ENCODE measurements around the gene BTBD7. TPM values are rescaled to one million over a fixed set of nuclear protein-coding genes. Genes with fewer than 3 reads are reported as not detected.

BTBD7 gene
- total RNA-seq (2014; rRNA removed; shearing (Covaris generic)), result 31.3 and 32.8 TPM in 2 replicates
- 24.4 and 28.9 TPM in 2 replicates for polyA plus RNA-seq (2016; fragmentation: Nextera tagmentation; extraction: Ambion mirVana)
- long read RNA-seq, partial matches to known transcripts, result 0 of 1 reads
- long read RNA-seq, other reads (novel, unspliced or antisense), result 1 of 1 reads

GRCh38 chr14:93332853-93333630, at the start of gene BTBD7:
TSS of gene BTBD7 (minus strand) at chr14:93333036. CDS start at chr14:93296051, 36,985 bp downstream.
- 0 out of 2 replicates have a peak, but pooled peaks cover 4% of the 10 kb centered on the region for H3F3A ChIP-seq (replicated peaks; ENCODE audit: low read depth)
- peak within 1 kb of the TSS; percentile 87 for H3K4me3 ChIP-seq
- Mint-ChIP-seq H3K27ac (peak within 1 kb of the TSS; percentile 86), H3K27me3 (ENCODE audit: insufficient read depth, low read depth, poor library complexity) (peaks cover 13% of the 10 kb centered on the region), H3K4me3 (peak within 1 kb of the TSS; percentile 93), H3K9me3 (peaks cover 22% of the 10 kb centered on the region), H3K36me3 (ENCODE audit: low read depth) (peaks cover 26% of the 10 kb centered on the region), H3K4me1 (peaks cover 40% of the 10 kb centered on the region)
- peak within 1 kb of the TSS; percentile 86 for H3K27ac ChIP-seq (ENCODE audit: low read depth)
- H2AFZ ChIP-seq, result peak within 1 kb of the TSS; percentile 85
- TF ChIP-seq CTCF (conservative IDR thresholded peaks at IDR 0.05; ENCODE audit: low read depth in 2 of 2), result no peak
- TF ChIP-seq ZNF114 (CRISPR knock-in tag; IDR thresholded peaks at IDR 0.05), result no peak
- TF ChIP-seq CREB1 (CRISPR knock-in tag; IDR thresholded peaks at IDR 0.05; ENCODE audit: low read depth), result peak; percentile 77
- no peak for TF ChIP-seq REST (IDR thresholded peaks at IDR 0.05; ENCODE audit: unreplicated experiment)
- TF ChIP-seq EZH2 (IDR thresholded peaks at IDR 0.05; ENCODE audit: low read depth, unreplicated experiment), result no peak
- TF ChIP-seq POLR2AphosphoS5 (IDR thresholded peaks at IDR 0.05; ENCODE audit: low read depth), result peak; percentile 74
- TF ChIP-seq NANOG (IDR thresholded peaks at IDR 0.05; ENCODE audit: borderline replicate concordance), result no peak
- TF ChIP-seq ETS1 (IDR thresholded peaks at IDR 0.05), result no peak
- TF ChIP-seq ZNF331 (CRISPR knock-in tag; IDR thresholded peaks at IDR 0.05; ENCODE audit: low read depth), result no peak
- no peak for TF ChIP-seq JUNB (IDR thresholded peaks at IDR 0.05; ENCODE audit: unreplicated experiment)
- TF ChIP-seq STAT1 (IDR thresholded peaks at IDR 0.05; ENCODE audit: unreplicated experiment), result no peak
- TF ChIP-seq ZNF462 (CRISPR knock-in tag; IDR thresholded peaks at IDR 0.05), result no peak
- no peak for TF ChIP-seq EZH2phosphoT487 (IDR thresholded peaks at IDR 0.05; ENCODE audit: unreplicated experiment)
- H3K79me2 ChIP-seq (replicated peaks; ENCODE audit: insufficient read depth), result peaks cover 42% of the 10 kb centered on the region
- peaks cover 35% of the 10 kb centered on the region for H4K20me1 ChIP-seq (replicated peaks; ENCODE audit: insufficient read depth)
- peak; percentile 97 for DNase-seq (ENCODE audit: low spot score)
- H3K4me2 ChIP-seq, result peak within 1 kb of the TSS; percentile 93
- no peaks in the 10 kb centered on the region for H3K9me2 ChIP-seq (ENCODE audit: insufficient read depth)
- H3K36me3 ChIP-seq (ENCODE audit: insufficient read depth), result peaks cover 10% of the 10 kb centered on the region
- peaks cover 28% of the 10 kb centered on the region; the same call in 1 of the 2 replicates for H3K4me1 ChIP-seq (ENCODE audit: insufficient read depth)
- peak; percentile 88 for ATAC-seq
- no peaks in the 10 kb centered on the region for H3K27me3 ChIP-seq (ENCODE audit: insufficient read depth)

Data from GM23338 (cell line).